ENCODE measurements around the gene HM13. TPM values are rescaled to one million over a fixed set of nuclear protein-coding genes. Genes with fewer than 3 reads are reported as not detected.
"Not testable (repeated sequence)": the region's sequence is repeated elsewhere in the genome, so short reads cannot be mapped to it uniquely, and the experiment has no call there.

HM13 gene
- total RNA-seq, 1 experiment from 2014 or later = 183 TPM

GRCh38 chr20:31573555-31574321 is 59.5 kb downstream of the HM13 start:
- H3K9ac ChIP-seq (ENCODE audit: low read length) = peak overlapping the region; percentile 95
- no peaks in the 10 kb centered on the region for H4K20me1 ChIP-seq (ENCODE audit: insufficient read depth)
- RAD21 ChIA-PET (ENCODE audit: low non-redundant PET in 1 of 2, low total read pairs in 2 of 2, uncharacterized antibody in 2 of 2, unreplicated experiment in 2 of 2) = interaction anchor here (0.8 to 3.1 kb wide), 12 partner anchors 11 to 146 kb away, joined by 3 to 12 read pairs (median 6); partner anchors contain the start of gene ID1 (in 1 of the 2)
- H3K9me2 ChIP-seq (ENCODE audit: insufficient read depth) = no peaks in the 10 kb centered on the region
- peak overlapping the region; percentile 80 for H3K4me2 ChIP-seq (ENCODE audit: low read length)
- H3K27me3 ChIP-seq (ENCODE audit: insufficient read depth, low read length) = no peaks in the 10 kb centered on the region
- H3K27ac ChIP-seq (ENCODE audit: low read depth, low read length) = peak overlapping the region; percentile 98
- DNase-seq (ENCODE audit: low read depth, low spot score) (no peak), ATAC-seq (peak; percentile 9)
- H3K79me2 ChIP-seq (ENCODE audit: insufficient read depth, low read length) = 0 out of 2 replicates have a peak, but pooled peaks cover 7% of the 10 kb centered on the region
- CTCF ChIA-PET = interaction anchor here (0.6 to 10.8 kb wide), 11 partner anchors 8 to 150 kb away, joined by 3 to 256 read pairs (median 7); no protein-coding TSS in a partner anchor
- 0 out of 2 replicates have a peak, but pooled peaks have one; percentile 41 for TF ChIP-seq ZFX (IDR thresholded peaks at IDR 0.05)
- TF ChIP-seq SIN3A (IDR thresholded peaks at IDR 0.05; ENCODE audit: low read depth) = no peak
- peak overlapping the region; percentile 54 to 61 for H3K4me3 ChIP-seq (replicated peaks in 1 of 2; ENCODE audit: low read depth in 1 of 2, low read length in 2 of 2)
- intact Hi-C loops (cut with micrococcal nuclease) = loop anchor here (1.0 kb wide), 2 partner anchors 20 to 35 kb away; no protein-coding TSS in a partner anchor
- H2AFZ ChIP-seq (ENCODE audit: low read depth, low read length, poor library complexity, severe bottlenecking) = no peak overlapping the region
- POLR2A ChIA-PET = interaction anchor here (0.8 to 28.6 kb wide), 11 partner anchors 8 to 143 kb away, joined by 3 to 1106 read pairs (median 9); partner anchors contain the start of gene ID1
- TSS peak; percentile 93 for BruUV-seq (replicated peaks)
- no peaks in the 10 kb centered on the region for H3K36me3 ChIP-seq (ENCODE audit: control insufficient read depth in 1 of 2, insufficient read depth in 2 of 2, low read length in 2 of 2)
- no peaks in the 10 kb centered on the region for H3K9me3 ChIP-seq (ENCODE audit: control insufficient read depth in 1 of 2, insufficient read depth in 1 of 2, low read depth in 1 of 2, low read length in 2 of 2)
- peaks cover 65 to 71% of the 10 kb centered on the region in 2 experiments for H3K4me1 ChIP-seq (ENCODE audit: control insufficient read depth in 1 of 2, insufficient read depth in 2 of 2, low read length in 2 of 2)

DNA sequence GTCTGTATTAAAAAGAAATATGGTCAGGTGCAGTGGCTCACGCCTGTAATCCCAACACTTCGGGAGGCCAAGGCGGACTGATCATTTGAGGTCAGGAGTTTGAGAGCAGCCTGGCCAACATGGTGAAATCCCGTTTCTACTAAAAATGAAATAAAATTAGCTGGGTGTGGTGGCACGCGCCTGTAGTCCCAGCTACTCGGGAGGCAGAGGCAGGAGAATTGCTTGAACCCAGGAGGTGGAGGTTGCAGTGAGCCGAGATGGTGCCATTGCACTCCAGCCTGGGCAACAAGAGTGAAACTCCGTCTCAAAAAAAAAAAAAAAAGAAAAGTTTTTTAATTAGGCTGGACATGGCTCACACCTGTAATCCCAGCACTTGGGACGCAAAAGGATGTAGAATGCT is 60.7 kb downstream of the HM13 start:
- H3K36me3 ChIP-seq (ENCODE audit: control insufficient read depth in 1 of 2, insufficient read depth in 2 of 2, low read length in 2 of 2); H3K79me2 ChIP-seq (ENCODE audit: insufficient read depth, low read length); H3K9me2 ChIP-seq (ENCODE audit: insufficient read depth); intact Hi-C loops (cut with micrococcal nuclease); DNase-seq (ENCODE audit: low read depth, low spot score); H4K20me1 ChIP-seq (ENCODE audit: insufficient read depth); H2AFZ ChIP-seq (ENCODE audit: low read depth, low read length, poor library complexity, severe bottlenecking); ATAC-seq; BruUV-seq (replicated peaks); H3K27me3 ChIP-seq (ENCODE audit: insufficient read depth, low read length); H3K9me3 ChIP-seq (ENCODE audit: control insufficient read depth in 1 of 2, insufficient read depth in 1 of 2, low read depth in 1 of 2, low read length in 2 of 2); H3K4me3 ChIP-seq (replicated peaks in 1 of 2; ENCODE audit: low read depth in 1 of 2, low read length in 2 of 2): not testable (repeated sequence)
- RAD21 ChIA-PET (ENCODE audit: low non-redundant PET in 1 of 2, low total read pairs in 2 of 2, uncharacterized antibody in 2 of 2, unreplicated experiment in 2 of 2) = interaction anchor here in 1 of 2 experiments (3.1 kb wide), 1 partner anchor 18 kb away, joined by 12 read pairs; no protein-coding TSS in a partner anchor
- CTCF ChIA-PET = interaction anchor here (1.0 to 10.8 kb wide), 5 partner anchors 8 to 59 kb away, joined by 3 to 256 read pairs (median 11); no protein-coding TSS in a partner anchor
- H3K4me1 ChIP-seq (ENCODE audit: control insufficient read depth in 1 of 2, insufficient read depth in 2 of 2, low read length in 2 of 2) = peaks cover 52 to 58% of the 10 kb centered on the region in 2 experiments
- POLR2A ChIA-PET = interaction anchor here (3.0 to 28.6 kb wide), 2 partner anchors 17 to 29 kb away, joined by 85 to 1106 read pairs; partner anchors contain the start of gene ID1
- H3K4me2 ChIP-seq (ENCODE audit: low read length) = peak overlapping the region; percentile 80
- H3K27ac ChIP-seq (ENCODE audit: low read depth, low read length) = peak overlapping the region; percentile 98
- H3K9ac ChIP-seq (ENCODE audit: low read length) = peak overlapping the region; percentile 95; the same call in 1 of the 2 replicates

Measured in HCT116 (cell line).